Stimulated activated CD4-positive, alpha-beta T cell treated with anti-CD3 and anti-CD28 coated beads, Interleukin-4, amount 100 ng/mL, for 24 hours (primary cell): ENCODE measurements around the gene TNFRSF8.
"Not testable (repeated sequence)": the region's sequence is repeated elsewhere in the genome, so short reads cannot be mapped to it uniquely, and the experiment has no call there.

ENCODE experiments used
- DNase-seq: peaks from one replicate; pipeline ENCODE4 v3.0.0-alpha.2; 2020

TNFRSF8 gene

DNA sequence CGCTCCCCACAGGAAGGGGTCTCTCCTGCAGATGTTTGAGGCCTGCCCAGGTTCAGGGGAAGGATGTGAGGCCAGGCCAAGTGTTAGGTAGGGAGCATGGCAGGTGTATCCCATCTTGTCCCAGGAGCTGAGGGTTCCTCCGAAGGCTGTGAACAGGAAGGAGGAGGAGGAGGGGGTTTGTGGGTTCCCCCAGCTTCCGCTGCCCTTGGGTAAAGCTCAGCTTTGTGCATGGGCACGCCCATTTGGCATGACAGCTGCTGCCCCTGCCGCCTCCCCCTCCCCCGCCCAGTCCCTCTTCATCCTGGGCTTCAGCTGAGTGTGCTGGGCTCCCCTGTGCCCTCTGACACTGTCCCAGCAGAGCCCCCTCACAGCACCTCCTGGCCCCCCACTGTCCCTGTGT, 25.5 kb downstream of the TNFRSF8 start:
- peak; percentile 18 for DNase-seq

- no peak for DNase-seq
Measured at GRCh38 chr1:12090326-12090725, 27.2 kb downstream of the TNFRSF8 start.

- DNase-seq = no peak
Measured at GRCh38 chr1:12091191-12091590, 28.1 kb downstream of the TNFRSF8 start.

DNA sequence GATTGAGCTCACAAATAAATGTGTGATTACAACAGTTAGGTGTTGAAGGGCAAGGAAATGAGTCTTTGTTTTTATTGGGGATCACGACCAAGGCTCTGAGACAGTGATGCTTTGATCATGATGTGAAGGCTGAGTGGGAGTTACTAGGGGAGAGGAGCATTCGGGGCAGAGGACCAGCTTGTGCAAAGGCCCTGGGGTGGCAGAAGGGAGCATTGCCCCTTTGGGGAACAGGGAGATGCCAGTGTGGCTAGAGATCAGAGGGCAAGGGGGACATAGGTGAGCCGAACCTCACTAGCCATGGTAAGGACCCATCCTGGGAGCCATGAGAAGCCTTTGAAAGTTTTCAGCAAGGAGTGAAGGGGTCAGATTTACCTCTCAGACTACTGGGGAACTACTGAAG, 31.1 kb downstream of the TNFRSF8 start:
- no peak for DNase-seq

- DNase-seq = no peak
Measured at GRCh38 chr1:12095452-12096263, 32.6 kb downstream of the TNFRSF8 start.

- no peak for DNase-seq
Measured at GRCh38 chr1:12096615-12097014, 33.5 kb downstream of the TNFRSF8 start.

DNA sequence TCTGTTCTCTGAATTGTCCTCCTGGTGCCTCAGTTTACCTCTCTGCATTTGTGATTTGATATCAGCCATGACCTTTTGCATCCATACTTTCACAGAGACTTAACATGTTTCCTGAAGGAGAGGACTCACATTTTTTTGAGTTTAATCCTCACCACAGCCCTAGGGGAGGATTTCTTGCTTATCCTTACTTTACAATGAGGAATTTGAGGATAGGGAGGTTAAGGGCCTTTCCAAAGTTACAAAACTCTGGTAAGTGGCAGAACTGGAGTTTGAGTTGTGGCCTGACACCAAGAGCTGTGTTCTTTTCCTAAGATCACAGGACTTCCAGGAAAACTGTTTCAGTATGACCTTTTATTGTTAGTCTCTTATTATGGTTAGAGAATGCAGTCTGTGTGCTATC, 34.2 kb downstream of the TNFRSF8 start:
- no peak for DNase-seq

- no peak for DNase-seq
Measured at GRCh38 chr1:12098786-12099185, 35.7 kb downstream of the TNFRSF8 start.

- DNase-seq = no peak
Measured at GRCh38 chr1:12099610-12100009, 36.5 kb downstream of the TNFRSF8 start.

GRCh38 chr1:12100071-12100470, 37.0 kb downstream of the TNFRSF8 start:
- DNase-seq = no peak

DNA sequence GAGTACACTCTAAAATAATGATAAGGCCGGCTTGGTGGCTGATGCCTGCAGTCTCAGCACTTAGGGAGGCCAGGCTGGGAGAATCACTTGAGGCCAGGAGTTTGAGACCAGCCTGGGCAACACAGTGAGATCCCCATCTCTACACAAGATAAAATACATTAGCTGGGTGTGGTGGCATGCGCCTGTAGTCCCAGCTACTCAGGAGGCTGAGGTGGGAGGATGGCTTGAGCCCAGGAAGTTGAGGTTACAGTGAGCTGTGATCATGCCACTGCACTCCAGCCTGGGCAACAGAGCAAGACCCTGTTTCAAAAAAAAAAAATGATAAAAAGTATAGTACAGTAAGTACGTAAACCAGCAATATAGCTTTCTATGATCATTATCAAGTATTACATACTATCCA, 38.0 kb downstream of the TNFRSF8 start:
- DNase-seq = not testable (repeated sequence)

- no peak for DNase-seq
Measured at GRCh38 chr1:12102066-12102465, 39.0 kb downstream of the TNFRSF8 start.

- no peak for DNase-seq
Measured at GRCh38 chr1:12104417-12104816, 41.3 kb downstream of the TNFRSF8 start.

GRCh38 chr1:12106153-12106552, 43.0 kb downstream of the TNFRSF8 start:
- DNase-seq = no peak

DNA sequence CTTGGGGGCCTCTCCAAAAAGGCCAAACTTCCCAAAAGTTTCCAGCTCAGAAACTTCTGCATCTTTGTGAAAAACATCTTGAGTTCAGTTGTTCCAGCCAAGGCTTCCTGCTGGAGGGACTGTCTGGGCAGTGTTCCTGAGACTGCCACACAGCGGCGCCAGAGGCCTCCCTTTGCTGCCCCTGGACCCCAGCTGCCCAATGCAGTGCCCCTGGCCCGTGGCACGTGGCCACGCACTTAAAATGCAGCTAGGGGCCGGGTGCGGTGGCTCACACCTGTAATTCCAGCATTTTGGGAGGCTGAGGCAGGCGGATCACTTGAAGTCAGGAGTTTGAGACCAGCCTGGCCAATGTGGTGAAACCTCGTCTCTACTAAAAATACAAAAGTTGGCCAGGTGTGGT, 43.8 kb downstream of the TNFRSF8 start:
- not testable (repeated sequence) for DNase-seq

- DNase-seq = no peak
Measured at GRCh38 chr1:12107718-12108117, 44.6 kb downstream of the TNFRSF8 start.

DNA sequence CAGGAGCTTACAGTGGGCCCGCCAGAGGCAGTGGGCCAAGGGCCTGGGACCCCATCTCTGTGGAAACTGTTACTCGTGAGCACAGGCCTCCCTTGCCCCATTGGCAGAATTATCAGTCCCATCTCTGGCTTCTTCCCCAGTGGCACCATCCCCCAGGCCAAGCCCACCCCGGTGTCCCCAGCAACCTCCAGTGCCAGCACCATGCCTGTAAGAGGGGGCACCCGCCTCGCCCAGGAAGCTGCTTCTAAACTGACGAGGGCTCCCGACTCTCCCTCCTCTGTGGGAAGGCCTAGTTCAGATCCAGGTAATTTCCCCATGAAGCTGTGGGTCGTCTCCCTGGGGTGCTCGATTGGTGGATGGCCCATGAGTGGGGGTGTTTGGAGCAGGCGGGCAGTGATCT, 46.8 kb downstream of the TNFRSF8 start:
- no peak for DNase-seq

DNA sequence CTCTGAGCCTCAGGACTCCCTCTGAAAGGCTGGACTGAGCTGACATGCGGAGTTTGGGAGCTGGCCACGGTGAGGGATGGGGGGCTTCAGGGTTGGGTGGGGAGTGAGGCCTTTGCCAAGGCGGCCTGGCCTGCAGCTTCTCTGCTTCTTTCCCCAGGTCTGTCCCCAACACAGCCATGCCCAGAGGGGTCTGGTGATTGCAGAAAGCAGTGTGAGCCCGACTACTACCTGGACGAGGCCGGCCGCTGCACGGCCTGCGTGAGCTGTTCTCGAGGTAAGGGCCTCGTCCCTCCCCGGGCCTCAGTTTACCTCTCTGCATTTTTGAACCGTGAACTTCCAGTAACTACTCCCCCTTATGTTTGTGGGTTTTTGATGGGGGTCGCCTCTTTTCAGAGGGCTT, 48.6 kb downstream of the TNFRSF8 start:
- DNase-seq = no peak

DNA sequence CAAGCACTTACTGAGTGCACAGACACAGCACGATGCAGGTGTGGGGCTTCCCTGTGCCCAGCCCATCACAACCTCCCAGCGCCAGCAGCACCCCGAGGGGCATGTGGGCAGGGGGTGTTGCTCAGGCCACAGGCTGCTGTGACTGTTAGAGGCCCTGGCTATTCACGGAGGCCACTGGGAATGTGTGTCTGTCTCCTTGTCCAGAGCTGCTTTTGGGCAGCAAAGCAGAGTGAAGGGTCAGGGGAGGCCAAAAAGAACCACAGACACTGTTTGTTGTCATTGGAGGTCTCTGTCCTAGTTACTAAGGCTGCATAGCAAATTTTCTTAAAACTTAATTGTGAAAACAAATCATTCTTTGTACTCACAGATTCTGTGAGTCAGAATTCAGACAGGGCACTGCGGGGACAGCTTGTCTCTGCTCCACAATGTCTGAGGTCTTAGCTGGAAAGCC, 49.6 kb downstream of the TNFRSF8 start:
- no peak for DNase-seq

- DNase-seq = no peak
Measured at GRCh38 chr1:12113433-12114339, 50.6 kb downstream of the TNFRSF8 start.

- no peak for DNase-seq
Measured at GRCh38 chr1:12114340-12114683, 51.2 kb downstream of the TNFRSF8 start.

DNA sequence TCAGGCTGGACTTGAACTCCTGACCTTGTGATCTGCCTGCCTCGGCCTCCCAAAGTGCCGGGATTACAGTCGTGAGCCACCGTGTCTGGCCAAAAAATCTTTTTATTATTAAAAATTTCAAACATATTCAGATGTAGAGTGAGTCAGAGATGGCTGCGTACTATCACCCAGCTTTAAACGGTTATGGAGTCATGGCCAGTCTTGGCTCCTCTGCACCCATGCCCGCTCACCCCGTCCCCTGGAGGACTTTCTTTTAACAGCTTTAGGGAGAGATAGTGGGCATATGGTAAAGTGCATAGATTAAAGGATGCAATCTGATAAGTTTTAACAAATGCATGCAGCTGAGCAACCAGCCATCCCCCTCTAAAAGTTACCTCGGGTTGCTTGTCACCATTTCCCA, 51.8 kb downstream of the TNFRSF8 start:
- DNase-seq = no peak

- DNase-seq = no peak
Measured at GRCh38 chr1:12121212-12122003, 58.3 kb downstream of the TNFRSF8 start.
